NCI-H2107 treated with DMSO at 0.1 percent for 48 hours (cell line): Measurements from ENCODE around the gene AMBN.
A peak's percentile ranks its signal among the peaks of the same experiment; 100 is the strongest.

Experiments used
- DNase-seq: peaks from one replicate; lab custom pipeline; 2025; ENCODE audit not compliant: unreplicated experiment; lab: John Stamatoyannopoulos, UW

AMBN gene, protein sequence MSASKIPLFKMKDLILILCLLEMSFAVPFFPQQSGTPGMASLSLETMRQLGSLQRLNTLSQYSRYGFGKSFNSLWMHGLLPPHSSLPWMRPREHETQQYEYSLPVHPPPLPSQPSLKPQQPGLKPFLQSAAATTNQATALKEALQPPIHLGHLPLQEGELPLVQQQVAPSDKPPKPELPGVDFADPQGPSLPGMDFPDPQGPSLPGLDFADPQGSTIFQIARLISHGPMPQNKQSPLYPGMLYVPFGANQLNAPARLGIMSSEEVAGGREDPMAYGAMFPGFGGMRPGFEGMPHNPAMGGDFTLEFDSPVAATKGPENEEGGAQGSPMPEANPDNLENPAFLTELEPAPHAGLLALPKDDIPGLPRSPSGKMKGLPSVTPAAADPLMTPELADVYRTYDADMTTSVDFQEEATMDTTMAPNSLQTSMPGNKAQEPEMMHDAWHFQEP

DNA sequence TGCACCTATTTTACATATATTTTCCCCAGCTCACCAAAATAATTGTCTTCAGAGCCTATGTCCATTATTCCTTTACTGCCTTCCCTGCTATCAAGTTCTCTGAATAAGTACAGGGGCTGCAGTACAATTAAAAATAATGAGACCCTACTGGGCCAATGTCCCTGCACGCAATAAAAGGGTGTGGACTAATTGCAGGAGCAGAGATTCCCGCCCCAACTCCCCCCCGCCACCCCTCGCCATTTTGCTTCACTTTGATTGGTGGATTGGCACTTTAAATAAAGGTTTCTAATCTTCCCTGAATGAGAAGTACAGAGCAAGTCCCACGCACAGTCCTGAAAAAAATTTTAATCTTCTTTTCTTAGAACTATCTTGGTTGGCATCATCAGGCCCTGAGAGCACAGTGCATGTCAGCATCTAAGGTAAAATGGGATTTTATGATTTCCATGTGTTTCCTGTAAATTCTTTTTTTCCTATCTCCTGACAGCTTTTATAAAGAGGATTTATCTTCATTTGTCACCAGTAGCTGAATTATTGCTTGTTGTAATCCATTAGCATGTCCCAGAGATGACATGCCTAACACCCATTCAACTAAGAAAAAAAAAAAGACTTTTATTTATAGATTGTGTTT, at the start of gene AMBN:
TSS of gene AMBN (plus strand) at position 302 of the 628 bp plus-strand sequence. CDS start at position 405, 103 bp downstream.
- DNase-seq: no peak

DNA sequence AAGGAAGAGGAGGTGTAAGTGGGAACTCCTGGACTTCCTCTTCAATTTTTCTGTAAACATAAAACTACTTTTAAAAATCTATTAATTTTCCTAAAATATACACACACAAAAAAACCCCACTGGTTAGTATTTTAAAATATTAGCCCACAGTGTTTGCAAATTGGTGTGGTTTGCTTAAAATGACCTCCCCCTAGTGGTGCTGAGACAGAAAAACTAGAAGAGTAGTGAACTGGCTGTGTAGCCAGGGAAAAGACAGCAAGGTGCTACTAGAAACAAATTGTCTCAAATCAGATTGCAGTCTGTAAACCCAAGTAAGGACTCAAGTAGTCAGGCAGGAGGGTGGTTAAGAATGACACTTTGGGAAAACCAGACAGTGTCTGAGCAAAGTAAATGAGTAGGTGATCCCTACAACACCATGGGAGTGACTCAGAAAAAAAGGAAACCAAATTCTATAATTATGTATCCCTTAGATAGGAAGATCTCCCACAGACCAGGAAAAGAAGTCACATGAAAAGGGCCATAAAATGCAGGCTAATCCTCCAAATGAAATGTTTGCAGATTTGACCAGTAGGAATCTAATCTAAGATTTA, 47.7 kb upstream of the AMBN start:
- DNase-seq: no peak

DNA sequence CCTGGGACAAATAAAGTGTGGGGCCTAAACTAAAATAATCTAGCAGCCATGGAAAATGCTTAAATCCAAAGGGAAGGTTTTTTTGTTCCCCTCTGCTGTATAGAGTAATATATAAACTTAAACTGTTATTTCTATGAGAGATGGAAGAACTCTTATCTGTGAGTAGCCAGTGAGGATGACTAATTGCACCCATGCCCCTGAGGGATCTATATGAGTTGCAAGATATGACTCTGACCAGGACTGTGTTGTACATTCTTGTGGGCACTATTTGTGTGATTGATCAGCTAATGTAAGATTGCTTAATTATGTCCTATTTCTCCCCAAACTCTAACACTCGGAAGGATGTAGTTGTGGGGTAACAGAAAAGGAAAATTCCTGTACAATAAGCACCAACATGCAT, 35.2 kb upstream of the AMBN start:
- DNase-seq: no peak

DNA sequence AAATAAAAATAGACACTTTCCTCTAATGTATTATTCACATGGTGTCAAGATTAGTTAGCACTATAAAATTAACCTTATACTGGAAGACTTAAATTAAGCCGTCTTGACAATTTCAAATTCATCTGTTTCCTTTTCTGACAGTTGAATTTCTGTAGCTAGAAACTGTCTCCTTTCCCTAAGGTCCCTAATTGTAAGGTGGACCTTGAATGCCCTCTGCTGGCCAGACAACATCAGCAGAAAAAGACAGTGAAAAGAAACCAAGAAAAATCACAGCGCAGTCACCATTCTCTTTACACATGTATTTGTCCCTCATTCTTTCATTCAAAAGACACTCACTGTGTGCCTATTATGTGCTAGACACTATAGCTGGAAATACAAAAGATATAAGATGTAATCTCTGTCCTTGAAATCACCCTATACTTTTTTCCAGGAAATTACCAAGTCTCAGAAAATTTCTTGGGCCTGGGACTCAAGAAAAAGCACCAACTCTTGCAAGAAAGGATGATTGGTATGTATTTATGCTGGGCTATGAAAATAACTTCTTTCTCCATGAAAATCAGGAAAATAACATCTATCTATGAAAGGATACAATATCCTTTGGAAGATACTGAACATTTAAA, 32.7 kb upstream of the AMBN start:
- peak; percentile 1 for DNase-seq

DNA sequence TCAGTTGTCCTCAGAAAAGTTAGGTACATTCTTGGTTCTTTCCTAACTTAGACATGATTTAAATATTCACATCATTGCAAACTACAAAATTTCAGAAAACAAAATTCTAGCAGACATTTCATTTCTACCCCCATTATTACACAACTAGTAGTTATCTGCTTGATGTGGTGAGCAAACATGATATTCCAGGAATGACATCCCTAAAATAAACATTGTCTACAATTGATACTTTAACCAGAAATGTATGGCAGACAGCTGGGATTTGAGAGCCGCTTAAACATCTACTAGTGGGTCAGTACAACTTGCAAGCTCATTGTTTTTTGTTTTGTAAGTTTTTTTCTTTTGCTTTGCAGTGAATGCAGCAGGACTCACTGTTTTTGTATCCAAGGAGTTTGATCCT, 32.1 kb upstream of the AMBN start:
- DNase-seq: no peak

DNA sequence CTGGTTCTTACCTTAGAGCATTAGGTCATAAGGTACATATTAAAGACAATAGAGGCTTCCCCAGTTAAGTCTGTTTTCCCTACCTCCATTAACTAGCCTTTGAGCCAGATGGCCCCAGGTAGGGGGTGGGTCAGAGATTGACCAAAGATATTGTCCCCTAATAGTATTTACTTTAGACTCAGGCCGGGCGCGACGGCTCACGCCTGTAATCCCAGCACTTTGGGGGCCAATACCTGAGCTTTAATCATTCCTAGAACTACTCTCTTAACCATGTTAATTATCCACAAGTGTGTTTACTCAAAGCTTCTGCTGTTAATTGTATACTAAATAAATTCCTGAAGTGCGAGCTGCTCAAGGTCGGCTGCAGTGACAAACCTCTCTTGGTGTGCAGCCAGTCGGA, 28.0 kb upstream of the AMBN start:
- DNase-seq: no peak

DNA sequence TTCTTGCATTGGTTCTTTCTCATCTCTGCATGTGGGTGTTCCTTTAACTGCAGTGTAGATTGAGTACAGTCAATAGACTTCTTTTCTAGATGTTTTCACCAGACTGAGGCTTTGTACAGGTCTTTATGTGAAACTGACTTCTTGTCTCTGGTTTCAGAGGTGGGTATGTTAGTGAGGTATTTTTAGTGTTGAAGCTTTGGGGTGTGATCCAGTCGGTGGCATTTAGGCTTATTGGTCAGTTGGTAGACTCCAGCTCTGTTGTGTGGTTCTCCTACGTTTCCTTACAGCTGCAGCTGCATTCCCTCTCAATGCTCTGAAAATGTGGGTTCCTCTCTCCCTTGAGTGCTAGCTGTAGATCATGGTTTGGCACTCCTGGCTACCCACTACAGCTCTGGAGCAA, 21.3 kb upstream of the AMBN start:
- DNase-seq: no peak

DNA sequence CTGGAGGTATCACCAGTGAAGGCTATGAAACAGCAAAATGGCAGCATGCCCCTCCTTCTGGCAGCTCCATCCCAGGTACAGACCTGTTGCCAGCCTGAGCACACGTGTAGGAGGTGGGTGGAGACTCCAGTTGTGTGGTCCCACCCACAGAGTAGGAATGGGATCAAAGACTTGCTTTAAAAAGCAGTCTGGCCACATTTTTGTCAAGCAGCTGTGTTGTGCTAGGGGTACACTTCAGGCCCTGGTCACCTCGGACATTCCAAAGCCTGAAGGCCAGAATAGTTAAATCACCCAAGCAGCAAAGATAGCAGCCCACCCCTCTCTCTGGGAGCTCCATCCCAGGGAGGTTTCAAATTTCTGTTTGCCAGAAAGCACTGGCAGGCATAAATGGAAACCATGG, 20.3 kb upstream of the AMBN start:
- no peak for DNase-seq

DNA sequence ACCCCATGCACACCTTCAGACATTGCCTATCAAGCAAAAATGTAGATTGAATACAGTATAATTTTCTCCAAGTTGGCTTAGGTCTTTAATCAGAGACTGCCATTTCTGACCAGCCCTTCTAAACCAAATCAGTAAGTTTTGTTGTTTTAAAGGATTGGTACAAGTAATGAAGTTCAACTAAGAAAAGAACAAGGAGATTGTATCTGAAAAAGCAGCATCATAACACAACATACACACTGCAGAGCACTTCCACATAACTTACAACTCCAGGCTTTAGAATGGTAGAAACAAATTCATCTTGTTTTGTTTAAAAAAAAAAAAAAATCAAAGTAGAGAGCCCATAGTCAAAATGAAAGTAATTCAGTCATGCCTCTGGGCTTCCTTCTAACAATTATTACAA, 16.1 kb upstream of the AMBN start:
- no peak for DNase-seq

DNA sequence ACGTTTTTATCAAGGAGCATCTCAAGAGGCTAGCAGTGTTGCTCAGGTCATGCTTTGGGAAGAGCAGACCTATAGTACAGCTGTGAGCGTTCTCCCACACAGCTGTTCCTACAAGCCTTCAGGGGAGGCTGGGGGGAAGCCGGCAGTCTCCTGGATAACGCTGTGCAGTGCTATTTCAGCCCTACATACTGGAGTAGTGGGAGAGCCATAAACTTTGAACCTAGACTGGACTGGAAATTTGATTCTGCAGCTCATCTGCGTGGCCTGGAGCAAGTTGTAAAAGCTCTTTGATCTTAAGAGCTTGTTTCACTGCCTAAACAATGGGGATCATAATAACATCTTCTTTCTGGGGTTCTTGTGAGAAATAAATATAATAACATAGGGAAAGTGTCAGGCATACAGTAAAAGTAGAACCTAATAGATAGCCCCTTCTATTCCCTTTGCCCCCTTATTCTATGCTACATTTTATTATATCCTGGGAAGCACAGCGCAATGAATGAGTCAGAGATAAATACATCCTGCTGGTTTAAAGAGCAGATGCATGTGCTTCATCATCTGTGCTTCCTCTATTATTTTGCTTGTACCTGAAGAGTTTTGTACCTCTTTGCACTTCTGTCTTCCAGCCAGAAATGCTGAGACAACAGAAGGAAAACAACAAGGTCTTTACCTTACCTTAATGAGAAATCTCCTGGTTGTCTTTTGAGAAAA, 14.7 kb upstream of the AMBN start:
- DNase-seq: no peak

DNA sequence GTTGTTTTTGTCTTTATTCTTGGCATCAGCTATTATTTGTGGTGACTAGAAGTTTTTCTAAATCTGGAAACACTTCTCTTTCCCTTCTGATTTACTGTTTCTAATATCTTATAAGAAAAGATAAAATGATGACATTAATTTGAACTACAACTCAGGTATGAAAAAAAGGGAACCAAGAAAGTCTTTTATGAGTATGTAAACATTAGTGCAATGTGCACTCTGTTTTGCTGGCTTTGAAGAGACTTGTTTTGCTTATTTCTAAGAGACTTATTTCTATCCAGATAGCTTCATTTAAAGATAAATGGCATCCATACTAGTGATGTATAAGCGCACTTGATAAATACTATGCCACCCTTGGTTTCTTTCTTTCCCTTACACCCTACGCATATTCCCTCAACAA, 10.1 kb upstream of the AMBN start:
- DNase-seq: no peak

DNA sequence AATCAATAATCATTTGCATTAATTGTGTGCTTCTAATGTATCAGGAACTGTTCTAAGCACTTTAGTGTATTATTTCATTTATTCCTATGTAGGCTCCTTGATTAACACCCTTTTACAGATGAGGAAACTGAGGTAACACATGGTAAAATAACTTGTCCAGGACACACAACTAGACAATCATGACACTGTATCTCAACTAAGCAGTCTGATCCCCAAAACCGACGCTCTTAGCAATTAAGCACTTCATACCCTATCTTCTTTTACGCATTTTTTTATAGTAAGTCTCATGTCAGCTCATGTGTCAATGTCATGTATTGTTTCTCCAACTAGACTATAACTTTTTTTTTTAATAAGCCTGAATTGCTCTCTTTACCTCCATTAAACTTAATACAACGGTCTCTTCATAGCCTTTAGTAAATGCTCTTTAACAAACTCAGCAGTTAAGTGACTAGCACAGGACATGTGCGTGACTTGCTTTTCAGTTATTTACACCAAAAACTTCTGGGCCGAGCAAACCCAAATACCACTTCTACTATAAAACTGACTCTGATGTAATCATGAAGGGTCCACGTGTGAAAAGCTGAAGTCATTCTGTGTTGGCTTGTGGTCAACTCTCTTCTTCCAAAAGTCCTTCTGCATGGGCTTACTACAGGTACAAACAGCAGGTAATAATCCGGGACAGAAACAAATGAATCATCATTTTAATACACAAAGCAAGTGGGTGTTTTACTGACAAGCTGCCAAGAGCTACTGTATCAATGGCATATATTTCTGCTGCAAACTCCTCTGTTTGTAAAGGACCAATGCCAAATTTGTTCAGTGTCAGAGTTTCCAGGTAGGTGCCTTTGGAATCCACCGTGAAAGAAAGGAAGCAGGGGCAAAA, 7.9 kb upstream of the AMBN start:
- peak; percentile 17 for DNase-seq

DNA sequence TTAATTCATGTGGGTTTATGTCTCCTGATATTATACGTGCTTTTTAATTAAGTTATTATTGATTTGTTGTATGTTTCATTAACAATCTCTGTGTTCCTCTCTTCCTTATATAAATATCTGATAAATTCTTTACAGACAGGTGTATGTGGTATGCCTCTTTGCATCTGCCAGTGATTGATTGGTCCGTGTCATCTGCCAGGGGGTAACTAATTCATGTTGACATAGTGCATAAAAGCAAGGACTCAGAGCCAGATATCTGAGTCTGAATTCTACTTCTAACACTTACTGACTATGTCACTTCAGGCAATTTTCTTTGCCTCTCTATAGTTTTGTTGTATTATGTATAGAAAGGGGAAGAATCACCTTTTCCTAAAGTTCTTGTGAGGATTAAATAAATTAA, 5.2 kb upstream of the AMBN start:
- DNase-seq: no peak

DNA sequence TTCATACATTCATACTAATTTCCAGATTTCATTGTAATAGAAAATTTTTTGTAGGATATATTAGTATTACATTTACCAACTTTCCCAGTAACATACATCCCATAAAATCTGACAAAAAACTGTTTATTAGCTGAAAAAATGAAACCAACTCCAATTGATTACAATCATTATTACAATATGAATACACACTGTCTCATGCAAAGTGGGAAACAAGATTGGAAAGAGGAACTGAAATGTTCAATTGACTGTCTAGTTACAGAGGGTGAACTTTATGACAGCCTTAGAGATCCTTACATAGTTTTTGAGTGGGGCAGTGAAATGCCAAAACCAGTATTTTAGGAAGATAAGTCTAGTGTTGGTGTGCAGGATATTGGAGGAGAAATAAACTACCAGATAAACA, 2.3 kb upstream of the AMBN start:
- DNase-seq: no peak

DNA sequence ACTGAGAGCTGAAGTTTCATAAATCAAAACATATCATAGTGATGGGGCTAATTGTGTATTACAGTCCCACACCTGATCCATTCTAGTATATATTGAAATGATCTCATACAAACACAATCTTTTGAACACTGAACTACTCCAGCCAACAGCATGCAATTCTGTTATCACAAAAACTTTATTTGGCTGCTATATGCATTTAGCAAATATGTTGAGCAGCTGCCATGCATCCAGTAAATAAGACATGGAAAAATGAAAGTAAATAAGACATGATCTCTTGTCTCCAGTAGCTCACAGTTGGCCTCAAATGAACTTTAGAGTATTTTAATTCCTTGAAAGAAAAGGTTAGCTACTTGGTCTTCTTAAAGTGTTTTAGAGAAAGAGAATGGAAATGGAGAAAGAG, 2.1 kb downstream of the AMBN start:
- DNase-seq: no peak

DNA sequence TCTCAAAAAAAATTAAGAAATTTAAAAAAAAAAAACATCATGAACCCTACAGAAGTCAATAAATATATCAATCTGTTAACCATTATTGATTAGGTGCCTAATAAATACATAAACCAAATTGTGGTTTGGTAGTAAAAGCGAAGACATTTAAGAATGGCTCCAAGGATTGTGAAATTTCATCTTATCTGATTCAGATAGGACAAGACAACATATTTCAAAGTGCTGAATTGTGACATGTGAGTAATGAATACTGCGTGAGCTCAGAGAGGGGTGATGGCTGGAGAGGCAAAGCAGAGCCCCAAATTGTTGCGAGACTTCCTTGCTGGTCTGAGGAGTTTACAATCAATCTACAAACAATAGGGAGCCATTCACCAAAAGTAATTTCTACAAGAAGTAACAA, 8.2 kb downstream of the AMBN start:
- no peak for DNase-seq

DNA sequence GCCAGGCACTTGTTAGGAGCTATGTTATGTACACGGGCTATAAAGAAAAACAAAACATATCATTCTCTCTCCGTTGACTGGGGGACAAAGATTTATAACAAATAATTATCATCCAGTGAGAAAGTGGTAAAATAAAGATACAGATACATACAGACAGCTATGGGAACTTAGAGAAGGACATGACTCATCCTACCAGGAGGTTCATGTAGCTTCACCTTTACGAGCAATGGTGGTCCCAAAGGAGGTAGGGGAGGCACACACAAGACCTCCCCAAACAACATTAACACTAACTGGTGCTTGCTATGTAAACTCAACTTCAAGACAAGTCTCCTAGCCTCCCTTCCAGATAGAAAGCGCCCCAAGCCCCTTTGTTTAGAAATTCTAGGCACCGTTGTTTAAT, 8.9 kb downstream of the AMBN start:
- DNase-seq: no peak

DNA sequence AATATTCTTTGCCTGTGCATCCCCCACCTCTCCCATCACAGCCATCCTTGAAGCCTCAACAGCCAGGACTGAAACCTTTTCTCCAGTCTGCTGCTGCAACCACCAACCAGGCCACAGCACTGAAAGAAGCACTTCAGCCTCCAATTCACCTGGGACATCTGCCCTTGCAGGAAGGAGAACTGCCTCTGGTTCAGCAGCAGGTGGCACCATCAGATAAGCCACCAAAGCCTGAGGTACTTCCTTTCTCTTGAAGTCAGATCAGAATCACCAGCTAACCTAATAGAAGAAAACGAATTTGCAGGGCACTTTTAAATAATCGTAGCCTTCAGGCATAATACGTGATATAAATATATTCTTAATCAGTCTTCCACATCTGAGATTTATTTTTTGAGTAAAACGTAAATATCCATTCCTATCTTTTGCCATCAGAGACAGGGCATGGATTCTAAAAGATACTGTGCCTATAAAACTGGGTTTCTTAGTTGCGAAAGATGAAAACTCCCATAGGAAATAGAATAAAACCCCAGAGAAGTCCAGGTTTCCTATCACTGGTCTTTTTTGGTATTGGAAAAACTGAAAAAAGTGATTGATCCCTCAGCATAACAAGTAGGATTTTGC, 9.5 kb downstream of the AMBN start:
- peak; percentile 76 for DNase-seq

DNA sequence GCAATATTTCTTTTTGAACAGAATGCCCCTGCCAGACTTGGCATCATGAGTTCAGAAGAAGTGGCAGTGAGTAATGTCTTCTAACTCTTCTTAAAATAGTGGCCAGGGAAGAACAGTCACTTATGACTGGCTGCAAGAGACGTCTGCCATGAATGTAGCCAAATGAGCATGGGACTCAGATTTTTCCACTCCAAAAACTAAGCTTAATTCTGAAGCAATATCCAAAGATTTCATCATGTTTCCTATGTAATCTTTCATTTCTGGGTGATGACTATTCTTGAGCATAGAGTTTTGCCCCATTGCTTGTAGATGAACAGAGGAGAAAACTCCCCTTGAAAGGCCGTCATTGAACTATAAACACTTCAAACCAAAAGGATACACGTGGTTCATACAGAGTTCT, 11.8 kb downstream of the AMBN start:
- no peak for DNase-seq

DNA sequence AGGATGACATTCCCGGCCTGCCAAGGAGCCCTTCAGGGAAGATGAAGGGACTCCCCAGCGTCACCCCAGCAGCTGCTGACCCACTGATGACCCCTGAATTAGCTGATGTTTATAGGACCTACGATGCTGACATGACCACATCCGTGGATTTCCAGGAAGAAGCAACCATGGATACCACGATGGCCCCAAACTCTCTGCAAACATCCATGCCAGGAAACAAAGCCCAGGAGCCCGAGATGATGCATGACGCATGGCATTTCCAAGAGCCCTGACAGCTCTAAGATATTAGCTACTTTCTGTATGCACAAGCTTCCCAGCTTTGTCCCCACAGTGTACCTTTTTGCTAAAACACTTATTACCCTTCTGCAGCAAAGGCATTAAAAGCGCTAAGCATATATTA, 14.4 kb downstream of the AMBN start:
- DNase-seq: no peak
